Stimulated activated CD8-positive, alpha-beta memory T cell treated with anti-CD3 and anti-CD28 coated beads, Interleukin-12 subunit alpha, Interleukin-12 subunit beta, amount 100 ng/mL, for 24 hours (primary cell): ENCODE data around the gene RB1.
"Not testable (repeated sequence)": the region's sequence is repeated elsewhere in the genome, so short reads cannot be mapped to it uniquely, and the experiment has no call there.

Experiments used
- DNase-seq: peaks from one replicate; pipeline ENCODE4 v3.0.0-alpha.2; 2020; ENCODE audit errors: extremely low read depth

RB1 gene

GRCh38 chr13:48297131-48297786, 6.3 kb upstream of the RB1 start:
- no peak for DNase-seq

DNA sequence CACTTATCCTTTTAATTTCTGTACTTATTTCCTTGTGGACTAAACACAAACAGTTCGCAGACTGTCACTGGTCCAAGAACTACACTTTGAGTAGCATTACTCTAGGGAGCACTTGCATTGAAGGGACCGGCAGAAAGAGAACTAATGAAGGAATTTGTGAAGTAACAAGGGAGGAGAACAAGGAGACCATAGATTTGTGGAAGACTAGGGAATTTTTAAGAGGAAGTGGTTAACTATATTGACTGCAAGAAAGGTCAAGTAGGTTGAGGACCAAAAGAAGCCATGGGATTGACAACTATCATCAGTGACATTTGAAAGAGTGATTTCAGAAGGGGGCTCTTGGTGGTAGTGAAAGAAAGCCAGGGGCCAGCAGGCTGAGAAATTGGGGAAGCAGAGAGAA, 4.0 kb upstream of the RB1 start:
- DNase-seq, result no peak

- DNase-seq, result no peak
These were observed 636 bp upstream of the RB1 start for GRCh38 chr13:48302871-48303358.

GRCh38 chr13:48304143-48304876, 759 bp downstream of the RB1 start:
- no peak for DNase-seq

DNA sequence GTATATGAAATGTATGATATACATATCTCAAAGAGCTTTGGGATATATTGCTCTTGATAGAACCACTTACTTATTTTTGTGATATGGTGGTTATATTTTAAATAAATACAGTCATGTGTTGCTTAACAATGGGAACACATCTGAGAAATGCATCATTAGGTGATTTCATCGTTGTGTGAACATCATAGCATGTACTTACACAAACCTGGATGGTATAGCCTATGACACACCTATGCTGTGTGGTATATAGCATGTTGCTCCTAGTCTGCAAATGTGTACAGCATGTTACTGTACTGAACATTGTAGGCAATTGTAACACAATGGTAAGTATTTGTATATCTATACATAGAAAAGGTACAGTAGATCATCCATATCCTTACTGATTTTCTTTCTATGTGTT, 7.7 kb downstream of the RB1 start:
- no peak for DNase-seq

DNA sequence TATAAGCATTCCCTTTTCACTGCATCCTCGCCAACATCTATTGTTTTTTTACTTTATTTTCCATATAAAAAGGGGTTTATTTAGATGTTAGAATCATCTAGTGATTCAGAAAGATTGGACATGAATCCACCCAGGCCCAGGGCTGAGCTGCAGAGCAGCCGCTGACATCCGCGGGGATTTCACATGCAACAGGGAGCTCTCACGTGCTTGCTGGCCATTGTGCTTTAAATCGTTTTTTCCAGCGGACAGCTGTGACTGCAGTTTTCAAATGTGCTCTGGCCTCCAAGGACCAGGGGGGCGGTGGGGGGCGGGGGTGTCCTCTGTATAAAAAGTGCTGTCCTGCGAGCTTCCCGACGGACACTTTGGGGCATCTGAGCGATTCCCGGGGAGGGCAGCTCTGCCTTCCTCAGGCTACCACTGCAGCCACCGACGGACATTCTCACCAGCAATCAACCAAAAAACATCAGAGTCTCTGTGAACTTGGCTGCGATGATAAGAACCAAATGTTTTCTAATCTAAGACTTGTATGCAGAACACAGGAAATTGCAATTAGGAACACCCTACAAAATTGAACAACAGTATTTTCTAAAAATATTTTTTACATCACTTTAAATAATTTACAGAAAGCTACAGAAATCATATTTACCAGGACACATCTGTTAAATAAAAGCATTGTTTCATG, 12.6 kb downstream of the RB1 start:
- DNase-seq, result no peak

GRCh38 chr13:48316826-48317510, 13.4 kb downstream of the RB1 start:
- no peak for DNase-seq

DNA sequence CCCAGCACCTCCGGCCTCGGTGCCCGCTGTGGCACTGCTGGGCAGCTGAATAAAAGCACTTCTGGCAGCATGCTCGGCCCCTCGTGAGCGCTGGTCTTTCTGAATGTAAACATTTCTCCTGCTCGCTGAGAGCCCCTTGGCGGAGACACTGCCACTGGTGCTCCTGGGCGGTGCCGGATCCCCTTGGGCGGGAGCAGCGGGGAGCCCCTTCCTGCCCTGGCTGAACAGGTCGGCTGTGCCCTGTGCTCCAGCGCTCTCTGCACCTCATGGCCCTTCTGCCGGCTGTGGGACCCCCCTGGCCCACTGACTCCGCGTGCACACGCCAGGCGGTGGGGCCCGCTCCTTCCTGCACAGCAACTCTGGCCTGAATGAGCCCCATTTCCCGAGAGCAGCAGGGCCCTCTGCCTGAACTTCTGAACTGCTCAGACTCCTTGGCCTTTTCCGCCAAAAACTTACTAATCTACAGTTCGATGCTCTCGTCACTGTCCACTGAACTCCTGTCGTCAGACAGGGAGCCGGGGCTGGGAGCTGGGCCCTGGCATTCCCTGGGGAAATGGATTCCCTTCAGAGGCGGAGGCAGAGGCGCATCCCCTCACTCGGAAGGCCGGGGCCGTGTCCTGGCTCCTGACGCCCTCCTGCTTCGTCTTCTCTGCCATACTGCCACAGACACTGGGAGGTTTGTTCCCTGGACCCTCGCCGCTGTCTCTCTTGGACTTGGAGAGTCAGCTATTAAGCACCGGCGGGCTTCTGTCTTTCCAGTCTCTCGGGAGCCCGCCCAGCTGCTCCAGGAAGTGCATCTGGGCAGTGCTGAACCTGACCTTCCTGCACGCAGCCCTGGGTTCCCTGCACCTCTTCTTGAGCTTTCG, 14.2 kb downstream of the RB1 start:
- DNase-seq, result no peak

GRCh38 chr13:48318377-48318811, 14.8 kb downstream of the RB1 start:
- DNase-seq, result no peak

GRCh38 chr13:48318821-48319511, 15.4 kb downstream of the RB1 start:
- DNase-seq, result no peak

DNA sequence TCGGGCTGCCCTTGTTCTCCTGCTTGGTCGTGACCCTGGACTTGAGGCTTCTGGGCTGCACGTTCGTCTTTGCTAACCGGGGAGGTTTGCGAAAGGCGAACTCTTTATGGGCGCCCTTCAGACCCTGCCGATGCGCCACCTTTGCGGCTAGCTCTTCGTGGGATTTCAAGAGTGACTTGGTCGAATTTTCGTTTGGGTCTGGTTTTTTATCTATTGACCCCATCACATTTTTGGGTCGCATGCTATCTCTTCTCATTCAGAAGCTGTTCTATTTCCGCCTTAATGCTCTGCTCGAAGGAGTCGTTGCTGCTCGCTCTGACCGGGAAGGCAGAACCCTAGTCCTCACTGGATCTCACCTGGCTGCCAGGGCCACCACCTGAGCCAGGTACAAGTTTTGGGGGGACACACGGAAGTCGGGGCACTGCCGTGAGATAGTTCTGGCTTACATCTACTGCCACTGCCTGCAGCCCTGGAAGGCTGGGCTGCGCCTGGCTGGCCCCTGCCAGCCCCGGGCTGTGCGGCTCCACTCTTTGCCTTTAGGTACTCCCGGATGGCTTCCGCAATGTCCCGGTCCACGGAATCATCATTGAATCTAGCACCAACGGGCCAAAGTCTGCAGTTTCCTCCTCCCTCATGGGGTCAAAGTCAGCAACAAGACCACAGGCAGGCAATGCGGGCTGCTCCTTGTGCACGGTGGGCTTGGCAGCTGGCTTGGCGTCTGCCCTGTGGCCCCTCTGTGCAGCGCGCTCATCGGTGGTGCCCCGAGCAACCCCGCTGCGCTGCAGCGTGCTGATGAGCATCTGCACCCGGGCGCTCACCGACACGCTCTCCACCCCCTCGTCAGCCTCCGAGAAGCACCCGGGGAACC, 16.2 kb downstream of the RB1 start:
- no peak for DNase-seq

- no peak for DNase-seq
These were observed 16.8 kb downstream of the RB1 start for GRCh38 chr13:48320399-48320790.

DNA sequence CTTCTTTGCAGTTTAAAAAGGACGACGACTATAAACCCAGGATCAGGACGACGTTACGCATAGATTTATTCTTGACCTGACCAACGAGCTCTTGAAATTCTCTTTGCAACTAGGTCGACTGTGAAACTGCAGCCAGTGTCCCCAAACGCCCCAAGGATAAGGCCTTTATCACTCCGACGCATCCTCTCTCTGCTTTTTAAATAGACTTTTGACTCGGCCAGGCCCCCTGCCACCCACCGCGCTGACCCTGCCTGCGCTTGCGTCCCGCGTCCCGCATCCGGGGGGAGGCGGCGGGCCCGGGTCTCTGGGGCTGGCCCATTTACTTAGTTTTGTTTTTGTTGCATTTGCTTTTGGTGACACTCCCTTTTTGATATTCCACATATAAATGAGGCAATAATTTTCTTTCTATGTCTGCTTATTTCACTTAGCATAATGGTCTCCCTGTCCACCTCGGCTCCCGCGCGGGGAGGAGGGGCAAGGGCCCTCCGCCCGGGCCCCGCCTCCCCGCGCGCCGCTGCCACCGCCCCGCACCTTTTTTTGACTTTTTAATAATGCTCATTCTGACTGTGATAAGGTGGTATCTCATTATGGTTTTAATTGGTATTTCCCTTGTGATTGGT, 17.4 kb downstream of the RB1 start:
- no peak for DNase-seq

DNA sequence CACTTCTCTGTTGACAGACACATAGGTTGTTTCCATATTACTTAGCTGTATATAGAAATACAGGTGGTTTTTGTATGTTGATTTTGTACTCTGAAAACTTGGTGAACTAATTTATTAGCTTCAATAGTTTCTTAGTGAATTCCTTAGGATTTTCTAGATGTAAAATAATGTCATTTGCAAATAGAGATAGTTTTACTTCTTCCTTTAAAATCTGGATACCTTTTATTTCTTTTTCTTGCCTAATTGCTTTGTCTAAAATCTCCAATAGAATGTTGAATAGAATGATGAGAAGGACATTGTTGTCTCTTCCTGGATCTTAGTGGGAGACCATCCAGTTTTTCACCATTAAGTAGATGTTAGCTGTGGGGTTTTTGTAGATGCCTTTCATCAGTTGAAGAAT, 18.7 kb downstream of the RB1 start:
- no peak for DNase-seq

- DNase-seq, result no peak
These were observed 30.4 kb downstream of the RB1 start for GRCh38 chr13:48333976-48334375.

DNA sequence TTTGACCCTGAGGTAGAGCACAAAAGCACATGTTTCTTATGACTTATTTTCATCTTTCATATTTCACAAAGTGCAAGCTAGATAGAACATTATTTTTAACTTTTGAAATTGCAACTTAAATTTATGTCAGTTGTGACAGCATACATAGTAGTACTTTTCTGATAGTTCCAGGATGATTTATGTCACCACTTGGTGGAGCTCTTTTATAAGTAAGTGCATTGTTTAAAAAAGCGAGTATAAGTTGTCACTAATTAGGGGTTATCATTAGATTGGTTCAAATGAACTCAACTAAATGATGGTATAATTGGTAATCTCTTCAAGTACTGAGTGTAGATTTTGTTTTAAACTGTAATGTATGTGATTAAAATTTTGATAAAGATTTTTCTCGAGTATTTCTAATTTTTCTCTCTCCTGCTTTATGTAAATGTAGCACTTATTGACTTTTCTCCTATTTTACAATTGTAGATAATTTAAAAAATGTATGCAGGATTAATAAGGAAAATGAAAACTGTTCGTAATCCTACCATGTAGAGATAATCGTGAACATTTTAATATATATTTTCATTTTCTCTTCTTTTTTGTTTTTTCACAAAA, 31.1 kb downstream of the RB1 start:
- DNase-seq, result no peak

- not testable (repeated sequence) for DNase-seq
These were observed 35.6 kb downstream of the RB1 start for GRCh38 chr13:48339198-48339597.

DNA sequence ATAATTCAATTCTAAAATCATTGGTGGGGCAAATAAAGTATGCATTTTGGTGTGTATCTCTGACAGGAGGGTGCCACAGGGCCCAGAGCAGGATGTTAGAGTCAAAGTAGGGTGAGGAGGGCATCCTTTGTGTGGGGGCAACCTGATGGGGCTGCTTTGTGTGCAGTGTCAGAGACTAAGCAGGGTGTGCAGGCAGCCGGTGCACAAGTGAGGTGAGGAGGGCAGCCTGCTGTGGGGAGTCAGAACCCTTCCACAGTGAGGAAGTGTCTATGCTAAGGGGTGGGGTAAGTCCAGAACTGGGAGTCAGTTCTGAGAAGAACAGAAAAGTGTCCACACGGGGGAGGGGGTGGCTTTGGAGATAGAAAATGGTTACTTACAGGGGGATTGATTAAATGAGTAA, 40.7 kb downstream of the RB1 start:
- DNase-seq, result no peak

- no peak for DNase-seq
These were observed 43.0 kb downstream of the RB1 start for GRCh38 chr13:48346583-48346982.
